Measurements from ENCODE around the gene CADM1. TPM values are rescaled to one million over a fixed set of nuclear protein-coding genes. Genes with fewer than 3 reads are reported as not detected.

The CADM1 gene
- total and polyA plus RNA-seq, 7 donors: 0.69 to 25.2 (median 15.6) TPM

GRCh38 chr11:115166820-115167219 is 337.4 kb downstream of the CADM1 start:
- H3K4me1 ChIP-seq: no peaks in the 10 kb centered on the region
- TF ChIP-seq CTCF (IDR thresholded peaks at IDR 0.05): no peak
- TF ChIP-seq POLR2A (IDR thresholded peaks at IDR 0.05): no peak
- TF ChIP-seq EP300 (IDR thresholded peaks at IDR 0.05): no peak
- no peak for TF ChIP-seq POLR2AphosphoS5 (IDR thresholded peaks at IDR 0.05)
- H3K27ac ChIP-seq: no peak overlapping the region
- no peak for DNase-seq
- WGBS, 2 donors: 51 to 66% methylated on average over 6 of the region's 6 CpGs
- intact Hi-C loops (cut with DNase I): no loop called here
- H3K27me3 ChIP-seq: peaks cover 0 to 16% (median 0%) of the 10 kb centered on the region in 3 donors
- H3K4me3 ChIP-seq: no peak overlapping the region
- no peaks in the 10 kb centered on the region for H3K9me3 ChIP-seq
- no peaks in the 10 kb centered on the region for H3K36me3 ChIP-seq

- WGBS, 2 donors: 66 to 73% methylated on average over 6 of the region's 6 CpGs
- Histone ChIP-seq H3K9me3 (no peaks in the 10 kb centered on the region), H3K4me3 (no peak overlapping the region), H3K27ac (no peak overlapping the region), H3K4me1 (no peaks in the 10 kb centered on the region), H3K27me3 (peaks cover 0 to 26% (median 0%) of the 10 kb centered on the region in 3 donors), H3K36me3 (no peaks in the 10 kb centered on the region)
- no peak for DNase-seq
- intact Hi-C loops (cut with DNase I): no loop called here
- no peak for TF ChIP-seq CTCF (IDR thresholded peaks at IDR 0.05)
Observed at GRCh38 chr11:115164774-115165173, 339.4 kb downstream of the CADM1 start.

- no peaks in the 10 kb centered on the region for H3K9me3 ChIP-seq
- intact Hi-C loops (cut with DNase I): no loop called here
- no peaks in the 10 kb centered on the region for H3K4me1 ChIP-seq
- DNase-seq: no peak
- peaks cover 0 to 25% (median 0%) of the 10 kb centered on the region in 3 donors for H3K27me3 ChIP-seq
- no peak for TF ChIP-seq CTCF (IDR thresholded peaks at IDR 0.05)
- no peak for TF ChIP-seq EP300 (IDR thresholded peaks at IDR 0.05)
- no peak overlapping the region for H3K4me3 ChIP-seq
- no peaks in the 10 kb centered on the region for H3K36me3 ChIP-seq
- WGBS, 2 donors: 67 to 83% methylated on average over 2 of the region's 2 CpGs
- H3K27ac ChIP-seq: no peak overlapping the region
Observed at GRCh38 chr11:115162919-115163318, 341.3 kb downstream of the CADM1 start.

GRCh38 chr11:115161876-115162275 is 342.3 kb downstream of the CADM1 start:
- 81 to 89% methylated on average over 2 of the region's 2 CpGs for WGBS, 2 donors
- intact Hi-C loops (cut with DNase I): no loop called here
- no peaks in the 10 kb centered on the region for H3K36me3 ChIP-seq
- no peak for DNase-seq
- H3K9me3 ChIP-seq: no peaks in the 10 kb centered on the region
- TF ChIP-seq CTCF (IDR thresholded peaks at IDR 0.05): no peak
- TF ChIP-seq POLR2A (IDR thresholded peaks at IDR 0.05): no peak
- no peak for TF ChIP-seq POLR2AphosphoS5 (IDR thresholded peaks at IDR 0.05)
- TF ChIP-seq EP300 (IDR thresholded peaks at IDR 0.05): no peak
- H3K27me3 ChIP-seq: peaks cover 0 to 18% (median 0%) of the 10 kb centered on the region in 3 donors
- no peak overlapping the region for H3K27ac ChIP-seq
- H3K4me3 ChIP-seq: no peak overlapping the region
- no peaks in the 10 kb centered on the region for H3K4me1 ChIP-seq

- WGBS, 2 donors: 52 to 70% methylated on average over 9 of the region's 9 CpGs
Observed at GRCh38 chr11:115159207-115159606, 345.0 kb downstream of the CADM1 start.

More at GRCh38 chr11:115159207-115159606, 345.0 kb downstream of the CADM1 start:
- Histone ChIP-seq H3K27ac (no peak overlapping the region), H3K36me3 (no peaks in the 10 kb centered on the region), H3K4me1 (no peaks in the 10 kb centered on the region), H3K27me3 (peaks cover 0 to 18% (median 0%) of the 10 kb centered on the region in 3 donors), H3K4me3 (no peak overlapping the region), H3K9me3 (no peaks in the 10 kb centered on the region)
- TF ChIP-seq POLR2A (IDR thresholded peaks at IDR 0.05) (no peak), POLR2AphosphoS5 (IDR thresholded peaks at IDR 0.05) (no peak), CTCF (IDR thresholded peaks at IDR 0.05) (no peak), EP300 (IDR thresholded peaks at IDR 0.05) (no peak)
- no peak for DNase-seq
- intact Hi-C loops (cut with DNase I): no loop called here
